ENCODE measurements around the gene TTLL3. TPM values are rescaled to one million over a fixed set of nuclear protein-coding genes. Genes with fewer than 3 reads are reported as not detected.

The TTLL3 gene
- total and polyA plus RNA-seq, 2 of the 8 experiments (the other 6 are each of a cell fraction or from before 2014, with no cell fraction given): 5.9 to 8.9 TPM

GRCh38 chr3:9846231-9846630, 36.2 kb downstream of the TTLL3 start:
- H4K8ac ChIP-seq (ENCODE audit: extremely low read depth, insufficient read depth, low read length): no peak overlapping the region
- no peak overlapping the region for H4K91ac ChIP-seq (replicated peaks; ENCODE audit: insufficient read length, low read length)
- H3K9me3 ChIP-seq (ENCODE audit: insufficient read depth in 2 of 2, low read depth in 1 of 2, low read length in 1 of 2): no peaks in the 10 kb centered on the region
- no peak overlapping the region for H2AK5ac ChIP-seq (ENCODE audit: low read depth, low read length)
- H3K4me3 ChIP-seq (ENCODE audit: extremely low read depth in 1 of 4, insufficient read depth in 2 of 4, low read depth in 3 of 4, low read length in 4 of 4): no peak overlapping the region
- no peak overlapping the region for H2BK15ac ChIP-seq (ENCODE audit: low read length)
- H2BK12ac ChIP-seq (ENCODE audit: low read depth, low read length): no peak overlapping the region
- no peak overlapping the region for H4K5ac ChIP-seq (ENCODE audit: insufficient read length, low read depth, low read length)
- no peak for FAIRE-seq
- no peak overlapping the region for H3K23ac ChIP-seq (ENCODE audit: insufficient read length)
- H3K79me2 ChIP-seq (ENCODE audit: control insufficient read depth in 1 of 2, insufficient read depth in 2 of 2, low read length in 2 of 2): no peaks in the 10 kb centered on the region
- peaks cover 0 to 8% (median 5%) of the 10 kb centered on the region in 4 experiments; a peak in 5 of 8 replicates for H3K36me3 ChIP-seq (ENCODE audit: control insufficient read depth in 2 of 4, insufficient read depth in 4 of 4, low read length in 3 of 4)
- H2AFZ ChIP-seq (ENCODE audit: low read length): no peak overlapping the region
- no peak overlapping the region for H2BK20ac ChIP-seq (ENCODE audit: low read length)
- no peak overlapping the region for H3K27ac ChIP-seq (ENCODE audit: low read depth, low read length)
- 86% methylated on average over 6 of the region's 6 CpGs; no CpG with 5 or more reads in 1 of the 2 experiments for WGBS, 2 experiments (ENCODE audit: extremely low coverage in 1 of 2, insufficient coverage in 1 of 2, insufficient read length in 1 of 2, insufficient replicate concordance in 2 of 2, low coverage in 1 of 2, low lambda C conversion rate in 2 of 2, missing lambda C conversion rate in 1 of 2)
- no peak for DNase-seq (ENCODE audit: low read depth in 1 of 2, low spot score in 2 of 2)
- peaks cover 7% of the 10 kb centered on the region for H3K23me2 ChIP-seq (ENCODE audit: low read depth, low read length)
- no peaks in the 10 kb centered on the region for H3K27me3 ChIP-seq (replicated peaks in 1 of 4; ENCODE audit: control insufficient read depth in 3 of 4, extremely low read depth in 1 of 4, insufficient read depth in 3 of 4, low read length in 3 of 4)
- H2BK5ac ChIP-seq (ENCODE audit: low read depth, low read length): no peak overlapping the region
- H3K14ac ChIP-seq (ENCODE audit: insufficient read length): no peak overlapping the region
- TF ChIP-seq SIX5 (IDR thresholded peaks at IDR 0.05; ENCODE audit: low read depth, low read length): no peak
- TF ChIP-seq MAX (IDR thresholded peaks at IDR 0.05): no peak
- TF ChIP-seq EP300 (IDR thresholded peaks at IDR 0.05; ENCODE audit: borderline replicate concordance in 1 of 2, low read depth in 2 of 2, low read length in 2 of 2): no peak
- no peak for TF ChIP-seq TEAD4 (IDR thresholded peaks at IDR 0.05; ENCODE audit: low read depth, low read length)
- no peak for TF ChIP-seq CHD2 (IDR thresholded peaks at IDR 0.05; ENCODE audit: low read length)
- no peak for TF ChIP-seq EZH2 (IDR thresholded peaks at IDR 0.05; ENCODE audit: low read depth, low read length, severe bottlenecking)
- no peak for TF ChIP-seq HDAC6 (IDR thresholded peaks at IDR 0.05; ENCODE audit: low read depth, low read length)
- no peak for TF ChIP-seq FOSL1 (IDR thresholded peaks at IDR 0.05; ENCODE audit: insufficient read depth, low read depth, low read length)
- no peaks in the 10 kb centered on the region for H3K79me1 ChIP-seq (ENCODE audit: low read depth, low read length)
- ChIA-PET CTCF (ENCODE audit: partially characterized antibody) (interaction anchor here (0.6 to 1.9 kb wide), 6 partner anchors 10 to 109 kb away, joined by 3 to 7 read pairs (median 3); no protein-coding TSS in a partner anchor), POLR2A (ENCODE audit: partially characterized antibody) (interaction anchor here (0.8 to 1.4 kb wide), 2 partner anchors 54 to 100 kb away, joined by 3 to 4 read pairs; partner anchors contain the start of gene ARPC4)
- H3K18ac ChIP-seq (ENCODE audit: extremely low read depth, low read length): no peak overlapping the region
- no peak overlapping the region for H3K4me2 ChIP-seq (ENCODE audit: insufficient read depth in 1 of 2, low read depth in 2 of 2, low read length in 2 of 2)
- H4K20me1 ChIP-seq (replicated peaks in 1 of 2; ENCODE audit: control insufficient read depth in 1 of 2, insufficient read depth in 2 of 2, low read length in 2 of 2): peaks cover 0 to 4% of the 10 kb centered on the region in 2 experiments
- H3K9ac ChIP-seq (replicated peaks in 1 of 4; ENCODE audit: extremely low read depth in 1 of 4, low read depth in 3 of 4, low read length in 3 of 4): no peak overlapping the region
- no peak overlapping the region for H3K56ac ChIP-seq (replicated peaks; ENCODE audit: insufficient read length, low read depth, low read length)
- no peak overlapping the region for H2BK120ac ChIP-seq (replicated peaks; ENCODE audit: low read depth, low read length)
- H3K4me1 ChIP-seq (replicated peaks in 1 of 4; ENCODE audit: control insufficient read depth in 3 of 4, insufficient read depth in 4 of 4, low read length in 3 of 4): peaks cover 0 to 6% (median under 1%) of the 10 kb centered on the region in 4 experiments; a peak in 2 of 7 replicates
- no peak overlapping the region for H3K4ac ChIP-seq (replicated peaks; ENCODE audit: insufficient read length, low read depth, low read length)

All from H1 (cell line).